Measurements from ENCODE around the gene TADA2A. TPM values are rescaled to one million over a fixed set of nuclear protein-coding genes. Genes with fewer than 3 reads are reported as not detected.
"Not testable (repeated sequence)": the region's sequence is repeated elsewhere in the genome, so short reads cannot be mapped to it uniquely, and the experiment has no call there.

TADA2A gene
- total and polyA plus RNA-seq, 2 experiments from 2014 or later, result 16.1 to 20.6 TPM

GRCh38 chr17:37446027-37446426 is 39.3 kb downstream of the TADA2A start:
- Histone ChIP-seq H3K4me1 (ENCODE audit: low read depth) (peaks cover 4% of the 10 kb centered on the region), H3K27ac (no peak overlapping the region), H3K4me3 (no peak overlapping the region)

GRCh38 chr17:37447641-37448040 is 41.0 kb downstream of the TADA2A start:
- peak in 1 of 2 donors; percentile 25 for DNase-seq (ENCODE audit: low read depth in 1 of 2, low spot score in 1 of 2)

More at GRCh38 chr17:37446027-37446426, 39.3 kb downstream of the TADA2A start:
- Histone ChIP-seq H3K9me3 (ENCODE audit: low read depth) (no peaks in the 10 kb centered on the region), H3K27me3 (no peaks in the 10 kb centered on the region), H3K36me3 (peaks cover 25% of the 10 kb centered on the region)
- no peak for TF ChIP-seq CTCF (IDR thresholded peaks at IDR 0.05; ENCODE audit: low read depth, low read length)
- no peak for DNase-seq (ENCODE audit: low read depth in 1 of 2, low spot score in 1 of 2)

GRCh38 chr17:37450112-37450511 is 43.4 kb downstream of the TADA2A start:
- TF ChIP-seq CTCF (IDR thresholded peaks at IDR 0.05; ENCODE audit: low read depth, low read length), result no peak
- Histone ChIP-seq H3K4me1 (ENCODE audit: low read depth) (peaks cover 7% of the 10 kb centered on the region), H3K27ac (peak overlapping the region; percentile 78), H3K27me3 (no peaks in the 10 kb centered on the region), H3K36me3 (peaks cover 4% of the 10 kb centered on the region), H3K4me3 (no peak overlapping the region), H3K9me3 (ENCODE audit: low read depth) (no peaks in the 10 kb centered on the region)
- DNase-seq (ENCODE audit: low read depth in 1 of 2, low spot score in 1 of 2), result no peak

More at GRCh38 chr17:37447641-37448040, 41.0 kb downstream of the TADA2A start:
- no peak for TF ChIP-seq CTCF (IDR thresholded peaks at IDR 0.05; ENCODE audit: low read depth, low read length)
- H3K9me3 ChIP-seq (ENCODE audit: low read depth), result no peaks in the 10 kb centered on the region
- no peak overlapping the region for H3K27ac ChIP-seq
- peaks cover 4% of the 10 kb centered on the region for H3K4me1 ChIP-seq (ENCODE audit: low read depth)
- no peaks in the 10 kb centered on the region for H3K27me3 ChIP-seq
- H3K36me3 ChIP-seq, result peaks cover 19% of the 10 kb centered on the region
- no peak overlapping the region for H3K4me3 ChIP-seq

- not testable (repeated sequence) for H3K27me3 ChIP-seq; H3K9me3 ChIP-seq (ENCODE audit: low read depth); H3K27ac ChIP-seq; H3K4me1 ChIP-seq (ENCODE audit: low read depth); DNase-seq (ENCODE audit: low read depth in 1 of 2, low spot score in 1 of 2); H3K36me3 ChIP-seq; H3K4me3 ChIP-seq
Observed at GRCh38 chr17:37457801-37458200, 51.1 kb downstream of the TADA2A start.

GRCh38 chr17:37458805-37459204 is 52.1 kb downstream of the TADA2A start:
- no peaks in the 10 kb centered on the region for H3K9me3 ChIP-seq (ENCODE audit: low read depth)
- peaks cover 11% of the 10 kb centered on the region for H3K36me3 ChIP-seq
- H3K27me3 ChIP-seq, result no peaks in the 10 kb centered on the region
- no peak for TF ChIP-seq CTCF (IDR thresholded peaks at IDR 0.05; ENCODE audit: low read depth, low read length)
- DNase-seq (ENCODE audit: low read depth in 1 of 2, low spot score in 1 of 2), result peak in 1 of 2 donors; percentile 51
- H3K4me1 ChIP-seq (ENCODE audit: low read depth), result no peaks in the 10 kb centered on the region
- H3K27ac ChIP-seq, result no peak overlapping the region
- no peak overlapping the region for H3K4me3 ChIP-seq

GRCh38 chr17:37461668-37462067 is 55.0 kb downstream of the TADA2A start:
- no peak for TF ChIP-seq CTCF (IDR thresholded peaks at IDR 0.05; ENCODE audit: low read depth, low read length)

More at GRCh38 chr17:37461668-37462067, 55.0 kb downstream of the TADA2A start:
- H3K27ac ChIP-seq, result no peak overlapping the region
- H3K4me1 ChIP-seq (ENCODE audit: low read depth), result no peaks in the 10 kb centered on the region
- peaks cover 25% of the 10 kb centered on the region for H3K36me3 ChIP-seq
- DNase-seq (ENCODE audit: low read depth in 1 of 2, low spot score in 1 of 2), result no peak
- no peak overlapping the region for H3K4me3 ChIP-seq
- H3K27me3 ChIP-seq, result no peaks in the 10 kb centered on the region
- no peaks in the 10 kb centered on the region for H3K9me3 ChIP-seq (ENCODE audit: low read depth)
